ENCODE measurements around the gene C1QTNF9B.
A peak's percentile ranks its signal among the peaks of the same experiment; 100 is the strongest.
"Not testable (repeated sequence)": the region's sequence is repeated elsewhere in the genome, so short reads cannot be mapped to it uniquely, and the experiment has no call there.

C1QTNF9B gene

DNA sequence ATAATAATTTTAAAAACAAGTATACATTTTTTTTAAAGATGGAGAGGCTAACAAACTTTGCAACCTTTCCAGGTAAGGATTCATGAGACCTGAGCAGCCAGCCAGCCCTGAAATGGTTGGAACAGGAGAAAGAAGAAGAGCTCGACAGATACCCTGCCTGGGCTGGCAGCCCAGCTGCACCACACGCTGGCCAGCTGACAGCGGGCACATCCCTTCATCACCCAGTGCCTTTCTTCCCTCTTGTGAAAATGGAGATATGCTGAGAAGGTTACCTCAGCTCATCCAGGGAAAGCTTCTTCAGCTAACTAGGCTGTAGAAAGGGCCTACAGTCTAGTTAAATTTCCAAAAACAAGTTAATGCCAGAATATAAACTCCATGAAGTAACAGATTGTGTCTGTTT, 12.9 kb downstream of the C1QTNF9B start:
- H3K36me3 ChIP-seq (replicated peaks); H3K9me3 ChIP-seq; H3K4me3 ChIP-seq; H3K4me1 ChIP-seq; H3K27me3 ChIP-seq (ENCODE audit: low read depth); DNase-seq (ENCODE audit: low spot score in 2 of 2): not testable (repeated sequence)
- in situ Hi-C loops (cut with MboI; ENCODE audit: low sequenced_read_pairs): loop anchor here (25.0 kb wide), 1 partner anchor 522 kb away; no protein-coding TSS in a partner anchor

DNA sequence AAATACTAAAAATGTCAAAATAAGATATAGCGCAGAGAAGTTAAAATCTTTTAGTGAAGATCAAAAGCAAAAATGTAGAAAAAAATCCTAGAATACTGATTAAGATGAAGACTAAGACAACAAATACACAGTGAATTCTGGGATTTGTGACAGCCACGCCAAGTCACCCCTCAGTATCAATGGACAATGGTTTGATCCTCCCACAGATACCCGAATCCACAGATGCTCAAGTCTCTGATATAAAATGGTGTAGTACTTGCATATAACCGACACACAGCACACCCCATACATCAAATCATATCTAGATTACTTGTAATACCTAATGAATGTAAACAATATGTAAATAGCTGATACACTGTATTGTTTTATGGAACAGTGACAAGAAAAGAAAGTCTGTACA, 14.0 kb downstream of the C1QTNF9B start:
- DNase-seq (ENCODE audit: low spot score in 2 of 2): no peak
- H3K27me3 ChIP-seq (ENCODE audit: low read depth): no peaks in the 10 kb centered on the region
- in situ Hi-C loops (cut with MboI; ENCODE audit: low sequenced_read_pairs): loop anchor here (25.0 kb wide), 1 partner anchor 521 kb away; no protein-coding TSS in a partner anchor
- H3K4me1 ChIP-seq: peaks cover 8% of the 10 kb centered on the region
- H3K4me3 ChIP-seq: no peak overlapping the region
- H3K36me3 ChIP-seq (replicated peaks): peaks cover 10% of the 10 kb centered on the region; the same call in 1 of the 2 replicates
- H3K9me3 ChIP-seq: no peaks in the 10 kb centered on the region

DNA sequence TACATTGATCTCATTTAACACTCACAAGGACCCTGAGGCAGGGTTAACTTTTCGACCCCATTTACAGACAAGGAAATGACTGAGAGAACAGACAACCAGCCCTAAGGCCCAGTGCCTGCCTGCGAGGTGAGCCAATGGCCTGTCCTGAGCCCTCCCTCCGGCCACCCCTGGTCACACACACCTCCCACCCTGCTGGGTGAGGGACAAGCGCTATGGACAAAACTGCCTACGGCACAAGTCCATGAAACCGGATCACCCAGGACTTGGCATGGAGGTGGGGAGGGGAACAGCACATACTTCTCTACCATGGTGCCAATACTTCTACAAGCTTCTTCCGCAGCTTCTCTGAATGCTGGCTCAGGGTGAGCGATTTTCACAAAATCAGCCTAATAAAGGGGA, 15.9 kb downstream of the C1QTNF9B start:
- not testable (repeated sequence) for H3K27me3 ChIP-seq (ENCODE audit: low read depth); H3K4me3 ChIP-seq; DNase-seq (ENCODE audit: low spot score in 2 of 2); H3K36me3 ChIP-seq (replicated peaks); H3K4me1 ChIP-seq; H3K9me3 ChIP-seq
- in situ Hi-C loops (cut with MboI; ENCODE audit: low sequenced_read_pairs): loop anchor here (25.0 kb wide), 1 partner anchor 519 kb away; no protein-coding TSS in a partner anchor

DNA sequence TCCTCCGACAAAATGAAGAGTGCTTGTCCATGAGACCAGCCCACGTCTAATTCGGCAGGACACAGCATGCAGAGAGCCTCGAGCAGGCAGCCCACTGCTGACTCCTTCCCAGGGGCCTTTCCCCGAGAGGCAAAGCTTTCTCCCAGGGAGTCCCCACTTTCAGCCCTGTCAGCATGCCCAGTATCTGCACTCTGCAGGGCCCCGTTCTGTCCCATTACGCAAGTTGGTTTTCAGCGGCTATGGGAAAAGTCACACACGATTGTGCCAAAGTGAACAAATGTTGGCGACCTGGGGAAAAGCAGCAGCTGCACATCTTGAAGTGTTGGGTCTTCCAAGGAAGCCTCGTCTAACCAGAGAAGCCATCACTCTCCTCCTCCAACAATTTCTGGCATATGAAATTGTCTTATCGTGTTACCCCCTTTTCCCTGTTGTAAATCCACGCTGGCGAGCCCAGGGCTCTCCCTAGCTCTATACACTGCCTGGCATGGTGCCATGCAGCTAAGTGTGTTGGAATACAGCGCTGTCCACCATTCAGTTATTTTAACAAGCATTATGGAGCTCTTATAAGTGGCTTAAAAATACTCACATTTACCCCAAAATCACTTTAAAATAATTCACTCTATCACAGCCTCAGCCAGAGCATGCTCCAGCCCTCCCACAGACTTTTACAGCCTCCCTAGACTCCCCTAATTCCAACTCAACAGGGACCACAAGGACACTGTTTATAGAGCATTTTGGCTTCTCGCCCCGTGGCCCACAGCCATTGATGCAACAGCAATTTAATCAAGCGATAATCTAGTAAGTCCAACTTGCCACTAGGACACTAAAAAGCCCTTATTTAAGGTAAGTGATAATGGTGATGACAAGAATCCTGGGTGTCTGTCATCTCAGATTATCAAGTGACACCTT, 16.6 kb downstream of the C1QTNF9B start:
- H3K4me3 ChIP-seq; H3K9me3 ChIP-seq; H3K36me3 ChIP-seq (replicated peaks); DNase-seq (ENCODE audit: low spot score in 2 of 2); H3K4me1 ChIP-seq; H3K27me3 ChIP-seq (ENCODE audit: low read depth): not testable (repeated sequence)
- in situ Hi-C loops (cut with MboI; ENCODE audit: low sequenced_read_pairs): loop anchor here (25.0 kb wide), 1 partner anchor 518 kb away; no protein-coding TSS in a partner anchor

DNA sequence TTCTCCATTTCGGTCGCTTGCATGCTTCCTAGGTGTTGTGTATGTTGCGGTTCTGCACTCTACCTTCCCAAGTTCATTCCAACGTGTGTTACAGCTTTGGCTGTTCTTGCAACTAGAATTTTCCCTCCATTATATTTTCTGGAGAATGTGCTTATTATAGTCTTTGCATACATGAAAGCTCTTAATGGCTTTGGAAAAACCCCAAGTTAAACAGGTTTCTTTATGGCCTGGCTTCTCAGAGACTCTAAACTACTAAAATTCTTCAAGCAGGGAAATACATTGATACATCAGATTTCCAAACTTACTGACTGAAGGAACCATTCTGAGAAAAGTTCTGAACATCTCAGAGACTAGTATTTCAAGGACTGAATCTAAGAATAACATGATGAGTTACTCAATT, 20.0 kb downstream of the C1QTNF9B start:
- Histone ChIP-seq H3K36me3 (replicated peaks) (no peaks in the 10 kb centered on the region; the same call in 1 of the 2 replicates), H3K9me3 (no peaks in the 10 kb centered on the region), H3K27me3 (ENCODE audit: low read depth) (no peaks in the 10 kb centered on the region), H3K4me3 (no peak overlapping the region), H3K4me1 (no peaks in the 10 kb centered on the region)
- in situ Hi-C loops (cut with MboI; ENCODE audit: low sequenced_read_pairs): loop anchor here (5.0 to 25.0 kb wide), 2 partner anchors 410 to 515 kb away; no protein-coding TSS in a partner anchor
- no peak for DNase-seq (ENCODE audit: low spot score in 2 of 2)

DNA sequence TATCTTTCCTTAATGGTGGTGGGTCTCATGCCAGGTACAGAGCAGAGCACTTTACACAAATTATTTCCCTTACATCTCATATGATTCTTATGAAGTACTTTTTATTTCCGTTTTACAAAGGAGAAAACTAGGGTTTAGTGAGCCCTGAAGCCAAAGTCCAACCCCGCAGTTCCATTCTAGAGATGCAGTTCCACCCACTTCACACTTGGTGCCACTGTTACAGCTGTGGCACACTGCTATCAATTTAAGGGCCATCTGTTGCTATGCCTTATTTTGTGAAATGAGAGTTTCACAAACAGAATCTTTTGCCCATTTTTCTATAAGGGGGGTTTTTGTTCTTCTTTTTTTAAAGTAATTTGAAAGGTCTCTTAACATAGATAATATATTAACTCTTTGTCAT, 21.0 kb downstream of the C1QTNF9B start:
- Histone ChIP-seq H3K9me3 (no peaks in the 10 kb centered on the region), H3K27me3 (ENCODE audit: low read depth) (no peaks in the 10 kb centered on the region), H3K36me3 (replicated peaks) (no peaks in the 10 kb centered on the region; the same call in 1 of the 2 replicates), H3K4me1 (no peaks in the 10 kb centered on the region), H3K4me3 (no peak overlapping the region)
- in situ Hi-C loops (cut with MboI; ENCODE audit: low sequenced_read_pairs): loop anchor here (5.0 to 25.0 kb wide), 2 partner anchors 409 to 514 kb away; no protein-coding TSS in a partner anchor
- DNase-seq (ENCODE audit: low spot score in 2 of 2): no peak

DNA sequence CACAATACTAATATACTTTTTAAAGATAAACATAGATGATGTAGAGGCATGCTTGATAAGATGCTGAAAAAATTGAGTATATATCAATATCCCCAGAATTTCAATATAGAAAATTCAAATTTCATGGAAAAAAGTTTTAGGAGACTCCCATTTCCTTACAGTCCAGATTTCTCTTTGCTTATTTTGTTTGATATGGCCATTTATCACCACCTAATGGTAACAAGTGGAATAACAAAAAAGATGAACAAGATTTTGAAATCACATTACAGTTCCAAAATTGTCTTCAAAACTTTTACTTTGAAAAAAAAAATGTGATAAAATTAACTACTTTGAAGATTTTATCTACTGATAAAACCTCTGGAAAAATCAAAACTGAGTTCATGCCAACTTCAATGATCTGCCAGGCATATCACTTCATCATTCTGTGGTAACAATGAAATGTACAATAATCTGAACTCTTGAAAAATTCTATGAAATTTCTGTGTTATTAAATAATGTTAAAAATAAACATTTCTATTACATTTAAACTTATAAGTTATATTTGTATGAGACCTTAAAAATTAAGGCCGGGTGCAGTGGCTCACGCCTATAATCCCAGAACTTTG, 25.6 kb downstream of the C1QTNF9B start:
- H3K36me3 ChIP-seq (replicated peaks): no peaks in the 10 kb centered on the region
- H3K4me1 ChIP-seq: no peaks in the 10 kb centered on the region
- no peak overlapping the region for H3K4me3 ChIP-seq
- in situ Hi-C loops (cut with MboI; ENCODE audit: low sequenced_read_pairs): no loop called here
- H3K27me3 ChIP-seq (ENCODE audit: low read depth): no peaks in the 10 kb centered on the region
- DNase-seq (ENCODE audit: low spot score in 2 of 2): peak in 1 of 2 experiments; percentile 50
- no peaks in the 10 kb centered on the region for H3K9me3 ChIP-seq

DNA sequence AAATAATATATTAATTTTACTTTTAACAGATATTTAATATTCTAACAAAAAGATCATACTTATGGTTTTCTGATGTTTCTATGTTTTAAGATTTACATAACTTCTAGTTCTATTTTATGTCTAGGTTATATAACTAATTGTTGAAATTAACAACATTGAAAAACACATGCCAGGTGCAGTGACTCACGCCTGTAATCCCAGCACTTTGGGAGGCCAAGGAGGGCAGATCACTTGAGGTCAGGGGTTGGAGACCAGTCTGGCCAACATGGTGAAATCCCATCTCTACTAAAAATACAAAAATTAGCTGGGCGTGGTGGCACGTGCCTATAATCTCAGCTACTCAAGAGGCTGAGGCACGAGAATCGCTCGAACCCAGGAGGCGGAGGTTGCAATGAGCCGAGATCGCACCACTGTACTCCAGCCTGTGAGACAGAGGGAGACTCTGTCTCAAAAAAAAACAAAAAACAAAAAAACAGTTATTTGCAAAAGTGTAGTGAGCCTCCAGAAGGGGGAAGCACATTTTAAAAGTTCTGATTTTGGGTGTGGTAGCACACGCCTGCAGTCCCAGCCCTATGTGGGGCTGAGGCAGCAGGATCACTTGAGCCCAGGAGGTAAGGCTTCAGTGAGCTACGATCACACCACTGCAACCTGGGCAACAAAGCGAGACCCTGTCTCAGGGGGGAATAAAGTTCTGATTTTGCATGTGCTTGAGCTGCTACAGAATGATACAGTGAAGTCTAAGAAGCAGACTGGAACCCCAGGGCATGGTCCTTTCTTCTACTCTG, 26.8 kb downstream of the C1QTNF9B start:
- H3K27me3 ChIP-seq (ENCODE audit: low read depth): no peaks in the 10 kb centered on the region
- no peaks in the 10 kb centered on the region for H3K9me3 ChIP-seq
- H3K4me1 ChIP-seq: no peaks in the 10 kb centered on the region
- H3K36me3 ChIP-seq (replicated peaks): no peaks in the 10 kb centered on the region
- in situ Hi-C loops (cut with MboI; ENCODE audit: low sequenced_read_pairs): no loop called here
- H3K4me3 ChIP-seq: no peak overlapping the region
- DNase-seq (ENCODE audit: low spot score in 2 of 2): no peak

DNA sequence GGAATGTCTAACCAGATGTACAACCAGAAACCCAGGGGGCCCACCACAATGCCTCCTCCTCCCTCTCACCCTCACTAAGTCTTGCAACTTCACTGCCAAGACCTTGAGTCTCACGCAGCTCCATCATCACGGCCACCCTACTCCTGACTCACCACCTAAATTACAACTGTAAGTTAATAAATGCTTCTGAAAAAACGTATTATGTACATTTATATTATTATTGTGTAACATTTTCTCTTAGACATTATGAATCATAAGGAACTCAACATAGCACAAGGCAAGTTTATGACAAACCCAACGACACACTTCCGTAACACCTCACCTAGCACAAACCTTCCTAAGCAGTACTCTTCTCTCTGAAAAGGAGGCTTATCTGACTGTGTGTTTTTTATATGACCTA, 28.8 kb downstream of the C1QTNF9B start:
- Histone ChIP-seq H3K4me3 (no peak overlapping the region), H3K4me1 (no peaks in the 10 kb centered on the region), H3K27me3 (ENCODE audit: low read depth) (no peaks in the 10 kb centered on the region), H3K9me3 (no peaks in the 10 kb centered on the region), H3K36me3 (replicated peaks) (no peaks in the 10 kb centered on the region)
- no peak for DNase-seq (ENCODE audit: low spot score in 2 of 2)
- in situ Hi-C loops (cut with MboI; ENCODE audit: low sequenced_read_pairs): loop anchor here (10.0 kb wide), 1 partner anchor 284 kb away; no protein-coding TSS in a partner anchor

DNA sequence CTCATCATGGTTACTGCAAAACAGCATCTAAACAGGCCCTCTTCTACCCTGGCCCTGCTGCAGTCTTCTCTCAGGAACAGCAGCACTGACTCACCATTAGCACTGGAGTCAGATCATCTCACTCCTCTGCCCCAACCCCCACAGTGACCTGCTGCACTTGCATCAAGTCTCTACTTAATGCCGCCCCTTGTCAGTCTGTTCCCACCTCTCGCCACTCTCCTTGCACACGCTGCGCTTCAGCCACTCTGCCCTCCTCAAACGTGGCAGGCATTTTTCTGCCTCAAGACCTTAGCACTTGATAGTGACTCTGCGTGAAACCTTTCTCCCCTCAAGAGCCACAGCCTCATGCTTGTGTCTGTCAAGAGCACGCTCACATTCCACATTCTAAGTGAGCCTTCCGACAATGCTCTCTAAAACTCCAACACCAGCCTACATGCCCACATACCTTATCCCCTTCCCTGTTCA, 30.2 kb downstream of the C1QTNF9B start:
- H3K4me3 ChIP-seq: no peak overlapping the region
- in situ Hi-C loops (cut with MboI; ENCODE audit: low sequenced_read_pairs): loop anchor here (10.0 kb wide), 1 partner anchor 282 kb away; no protein-coding TSS in a partner anchor
- H3K9me3 ChIP-seq: no peaks in the 10 kb centered on the region
- H3K27me3 ChIP-seq (ENCODE audit: low read depth): no peaks in the 10 kb centered on the region
- H3K36me3 ChIP-seq (replicated peaks): no peaks in the 10 kb centered on the region
- no peak for DNase-seq (ENCODE audit: low spot score in 2 of 2)
- no peaks in the 10 kb centered on the region for H3K4me1 ChIP-seq

DNA sequence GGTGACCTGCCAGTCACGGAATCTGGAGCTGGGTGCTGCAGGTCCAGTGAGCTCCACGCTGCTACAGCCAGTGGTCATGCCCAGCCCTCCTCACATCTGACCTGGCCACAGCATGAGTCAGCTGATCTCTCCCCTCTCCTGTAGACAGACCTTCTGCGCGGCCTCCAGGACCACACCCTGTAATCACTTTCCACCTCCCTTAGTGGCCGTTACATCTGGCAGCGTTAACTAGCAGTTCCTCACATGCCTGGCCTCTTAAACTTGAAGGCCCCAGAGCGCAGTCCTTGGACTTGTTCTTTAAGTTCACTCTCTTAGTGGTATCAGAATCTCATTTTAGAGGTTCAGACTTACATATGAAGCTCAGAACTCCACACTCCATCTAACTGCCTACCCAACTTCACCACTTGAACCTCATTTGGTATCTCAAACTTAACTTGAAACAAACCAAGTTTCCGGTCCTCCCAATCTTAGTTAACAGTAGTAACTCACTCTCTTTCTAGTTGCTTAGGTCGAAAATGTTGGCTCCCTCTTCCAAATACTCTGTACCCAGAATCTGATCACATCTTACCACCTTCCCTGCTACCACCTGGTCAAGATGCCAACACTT, 30.8 kb downstream of the C1QTNF9B start:
- Histone ChIP-seq H3K27me3 (ENCODE audit: low read depth) (no peaks in the 10 kb centered on the region), H3K4me1 (no peaks in the 10 kb centered on the region), H3K36me3 (replicated peaks) (no peaks in the 10 kb centered on the region), H3K9me3 (no peaks in the 10 kb centered on the region), H3K4me3 (no peak overlapping the region)
- in situ Hi-C loops (cut with MboI; ENCODE audit: low sequenced_read_pairs): loop anchor here (10.0 kb wide), 1 partner anchor 282 kb away; no protein-coding TSS in a partner anchor
- no peak for DNase-seq (ENCODE audit: low spot score in 2 of 2)

DNA sequence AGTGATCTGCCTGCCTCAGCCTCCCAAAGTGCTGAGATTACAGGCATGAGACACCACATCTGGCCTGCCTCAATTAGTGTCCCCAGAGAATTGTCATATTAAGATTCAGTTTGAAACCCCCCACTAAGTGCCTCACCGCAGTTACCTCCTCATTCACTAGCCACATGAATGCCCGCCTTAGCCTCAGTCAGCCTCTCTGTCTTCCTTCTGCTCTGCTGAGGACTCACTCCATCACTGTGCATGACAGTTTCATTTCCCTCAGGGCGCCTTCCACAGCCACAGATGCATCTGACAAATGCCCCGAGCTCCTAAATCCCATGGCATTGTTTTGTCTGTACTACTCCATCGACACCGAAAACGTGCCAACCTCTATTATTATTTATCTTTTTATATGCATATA, 31.4 kb downstream of the C1QTNF9B start:
- H3K27me3 ChIP-seq (ENCODE audit: low read depth): no peaks in the 10 kb centered on the region
- no peaks in the 10 kb centered on the region for H3K36me3 ChIP-seq (replicated peaks)
- H3K4me3 ChIP-seq: no peak overlapping the region
- H3K9me3 ChIP-seq: no peaks in the 10 kb centered on the region
- H3K4me1 ChIP-seq: no peaks in the 10 kb centered on the region
- DNase-seq (ENCODE audit: low spot score in 2 of 2): no peak
- in situ Hi-C loops (cut with MboI; ENCODE audit: low sequenced_read_pairs): loop anchor here (10.0 kb wide), 1 partner anchor 281 kb away; no protein-coding TSS in a partner anchor

DNA sequence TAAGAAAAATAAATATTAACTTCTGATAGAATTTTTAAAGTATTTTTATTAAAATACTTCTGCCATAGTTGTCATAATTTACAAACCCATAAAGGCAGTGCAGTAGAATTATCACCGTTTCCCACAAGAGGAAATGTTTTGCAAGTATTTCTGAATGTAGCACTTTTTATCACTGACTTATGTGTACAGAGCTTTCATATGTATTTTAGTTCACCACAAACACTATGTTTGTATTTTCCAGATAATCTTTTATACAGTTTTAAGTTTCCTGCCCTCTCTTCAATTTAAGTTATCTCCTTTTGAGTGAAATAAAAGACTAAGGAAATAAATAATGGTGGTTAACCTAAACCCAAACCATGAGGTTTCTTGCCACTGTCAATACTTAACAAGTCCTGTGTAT, 32.3 kb downstream of the C1QTNF9B start:
- Histone ChIP-seq H3K4me3 (no peak overlapping the region), H3K27me3 (ENCODE audit: low read depth) (no peaks in the 10 kb centered on the region), H3K4me1 (no peaks in the 10 kb centered on the region), H3K36me3 (replicated peaks) (no peaks in the 10 kb centered on the region), H3K9me3 (no peaks in the 10 kb centered on the region)
- in situ Hi-C loops (cut with MboI; ENCODE audit: low sequenced_read_pairs): loop anchor here (10.0 kb wide), 1 partner anchor 280 kb away; no protein-coding TSS in a partner anchor
- DNase-seq (ENCODE audit: low spot score in 2 of 2): no peak
